GM18951 (cell line): ENCODE measurements around the gene MTIF2.
"Not testable (repeated sequence)": the region's sequence is repeated elsewhere in the genome, so short reads cannot be mapped to it uniquely, and the experiment has no call there.

Experiments
- POLR2A ChIP-seq: IDR thresholded peaks from 4 replicates; pipeline ENCODE4 v1.6.1; 2011; ENCODE audit warnings: mild to moderate bottlenecking; ENCODE audit not compliant: insufficient read length, insufficient read depth; ENCODE audit errors: extremely low read depth
- in situ Hi-C: fragments of 300-500 bp; cut with MboI; formaldehyde crosslinking; loops from one replicate; pipeline ENCODE4 v1.12.0; 2022; ENCODE audit warnings: low sequenced_read_pairs, mixed read lengths, inconsistent platforms; ENCODE audit not compliant: unreplicated experiment

The MTIF2 gene

GRCh38 chr2:55269645-55269990, 587 bp upstream of the MTIF2 start:
- in situ Hi-C loops: no loop called here
- TF ChIP-seq POLR2A: no peak

- TF ChIP-seq POLR2A: no peak
- in situ Hi-C loops: no loop called here
Measured at GRCh38 chr2:55268288-55268906, 634 bp downstream of the MTIF2 start.

- in situ Hi-C loops: not testable (repeated sequence)
Measured at GRCh38 chr2:55259586-55259985, 9.4 kb downstream of the MTIF2 start.

- TF ChIP-seq POLR2A: no peak
- in situ Hi-C loops: no loop called here
Measured at GRCh38 chr2:55252832-55253231, 16.2 kb downstream of the MTIF2 start.

- in situ Hi-C loops: no loop called here
- TF ChIP-seq POLR2A: no peak
Measured at GRCh38 chr2:55247025-55247424, 22.0 kb downstream of the MTIF2 start.

GRCh38 chr2:55245411-55245810, 23.6 kb downstream of the MTIF2 start:
- in situ Hi-C loops: no loop called here

GRCh38 chr2:55242617-55243016, 26.4 kb downstream of the MTIF2 start:
- TF ChIP-seq POLR2A: no peak
- in situ Hi-C loops: no loop called here

More at GRCh38 chr2:55245411-55245810, 23.6 kb downstream of the MTIF2 start:
- TF ChIP-seq POLR2A: no peak

- in situ Hi-C loops: not testable (repeated sequence)
Measured at GRCh38 chr2:55241582-55241981, 27.4 kb downstream of the MTIF2 start.

- TF ChIP-seq POLR2A: no peak
- in situ Hi-C loops: no loop called here
Measured at GRCh38 chr2:55239656-55240222, 29.3 kb downstream of the MTIF2 start.

GRCh38 chr2:55236992-55237543, 32.0 kb downstream of the MTIF2 start:
- TF ChIP-seq POLR2A: no peak
- in situ Hi-C loops: no loop called here

- in situ Hi-C loops: no loop called here
- no peak for TF ChIP-seq POLR2A
Measured at GRCh38 chr2:55235724-55236538, 33.1 kb downstream of the MTIF2 start.

- in situ Hi-C loops: no loop called here
- TF ChIP-seq POLR2A: no peak
Measured at GRCh38 chr2:55233658-55233940, 35.4 kb downstream of the MTIF2 start.

GRCh38 chr2:55232863-55233657, 36.0 kb downstream of the MTIF2 start:
- in situ Hi-C loops: no loop called here
- TF ChIP-seq POLR2A: no peak
